Stimulated activated CD8-positive, alpha-beta memory T cell treated with anti-CD3 and anti-CD28 coated beads, Interleukin-15, amount 100 ng/mL, for 1 hour (primary cell): ENCODE data around the gene XPNPEP2.

Experiments
- DNase-seq: peaks from one replicate; pipeline ENCODE4 v3.0.0-alpha.2; 2020; ENCODE audit warnings: low read depth

XPNPEP2 gene

GRCh38 chrX:129800186-129800585 is 61.4 kb downstream of the XPNPEP2 start:
- DNase-seq: no peak

- no peak for DNase-seq
Observed at GRCh38 chrX:129802863-129803262, 64.1 kb downstream of the XPNPEP2 start.

GRCh38 chrX:129804806-129805205 is 66.0 kb downstream of the XPNPEP2 start:
- no peak for DNase-seq

GRCh38 chrX:129808158-129808828 is 69.5 kb downstream of the XPNPEP2 start:
- no peak for DNase-seq

- no peak for DNase-seq
Observed at GRCh38 chrX:129808829-129809796, 70.3 kb downstream of the XPNPEP2 start.

GRCh38 chrX:129813662-129814368 is 75.0 kb downstream of the XPNPEP2 start:
- no peak for DNase-seq

- no peak for DNase-seq
Observed at GRCh38 chrX:129818123-129818522, 79.3 kb downstream of the XPNPEP2 start.
